ENCODE data around the gene COX8A. TPM values are rescaled to one million over a fixed set of nuclear protein-coding genes. Genes with fewer than 3 reads are reported as not detected.

The COX8A gene
- total RNA-seq, 2 donors from 2014 or later = 258 to 298 TPM

DNA sequence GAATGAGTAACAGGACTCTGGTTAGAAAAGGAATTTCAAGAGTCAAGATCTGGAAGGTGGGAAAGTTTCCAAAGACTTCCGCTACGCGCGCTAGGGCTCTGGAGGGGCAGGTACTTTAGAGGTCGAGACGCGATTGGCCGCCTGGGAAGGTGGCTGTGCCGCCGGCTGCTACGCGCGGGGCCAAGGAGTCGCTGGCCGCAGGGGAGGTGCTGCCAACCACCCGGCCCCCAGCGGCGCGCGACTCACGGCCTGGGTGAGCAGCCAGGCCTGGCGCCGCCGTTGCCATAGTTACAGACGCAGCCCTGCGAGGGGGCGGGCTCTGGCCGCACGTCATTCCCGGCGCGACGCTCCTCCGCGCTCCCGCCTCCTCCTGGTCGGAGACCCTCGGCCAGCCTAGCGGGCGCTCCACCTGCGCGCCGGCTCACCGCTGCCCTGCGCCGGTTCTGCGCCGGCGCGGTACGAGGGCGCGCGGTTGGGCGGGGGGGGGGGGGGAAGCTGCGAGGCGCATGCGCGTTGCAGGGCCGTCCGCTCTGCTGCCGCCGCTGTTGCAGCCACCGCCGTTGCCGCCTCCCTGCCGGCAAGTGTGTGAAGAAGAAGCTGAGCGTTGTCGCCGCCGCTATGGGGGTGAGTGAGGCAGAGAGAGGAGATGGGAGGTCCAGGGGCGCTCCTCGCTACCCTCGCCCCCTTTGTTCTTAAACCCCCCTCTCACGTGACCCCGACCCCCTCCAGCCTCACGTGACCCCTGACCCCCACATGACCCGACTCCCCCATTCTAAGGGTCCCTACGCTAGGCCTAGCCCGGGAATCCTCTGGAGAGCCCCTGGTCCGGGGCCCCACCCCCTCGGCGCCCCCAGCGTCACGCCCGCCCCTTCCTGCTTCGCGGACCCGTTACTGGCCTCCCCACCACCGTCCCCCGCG, 35.7 kb upstream of the COX8A start, which contains the start of gene NAA40:
Gene NAA40, plus strand, starts transcription at position 524 of the 918 bp plus-strand sequence. Its CDS starts 95 bp downstream, at position 619.
- Mint-ChIP-seq H3K27me3 (ENCODE audit: insufficient read depth) (no peaks in the 10 kb centered on the region), H3K4me1 (peaks cover 28% of the 10 kb centered on the region), H3K9me3 (peaks cover 1% of the 10 kb centered on the region), H3K27ac (peak within 1 kb of the TSS; percentile 95), H3K36me3 (ENCODE audit: low read depth) (peaks cover 6% of the 10 kb centered on the region), H3K4me3 (peak within 1 kb of the TSS; percentile 82)
- TF ChIP-seq, protein P1, sequence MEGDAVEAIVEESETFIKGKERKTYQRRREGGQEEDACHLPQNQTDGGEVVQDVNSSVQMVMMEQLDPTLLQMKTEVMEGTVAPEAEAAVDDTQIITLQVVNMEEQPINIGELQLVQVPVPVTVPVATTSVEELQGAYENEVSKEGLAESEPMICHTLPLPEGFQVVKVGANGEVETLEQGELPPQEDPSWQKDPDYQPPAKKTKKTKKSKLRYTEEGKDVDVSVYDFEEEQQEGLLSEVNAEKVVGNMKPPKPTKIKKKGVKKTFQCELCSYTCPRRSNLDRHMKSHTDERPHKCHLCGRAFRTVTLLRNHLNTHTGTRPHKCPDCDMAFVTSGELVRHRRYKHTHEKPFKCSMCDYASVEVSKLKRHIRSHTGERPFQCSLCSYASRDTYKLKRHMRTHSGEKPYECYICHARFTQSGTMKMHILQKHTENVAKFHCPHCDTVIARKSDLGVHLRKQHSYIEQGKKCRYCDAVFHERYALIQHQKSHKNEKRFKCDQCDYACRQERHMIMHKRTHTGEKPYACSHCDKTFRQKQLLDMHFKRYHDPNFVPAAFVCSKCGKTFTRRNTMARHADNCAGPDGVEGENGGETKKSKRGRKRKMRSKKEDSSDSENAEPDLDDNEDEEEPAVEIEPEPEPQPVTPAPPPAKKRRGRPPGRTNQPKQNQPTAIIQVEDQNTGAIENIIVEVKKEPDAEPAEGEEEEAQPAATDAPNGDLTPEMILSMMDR (conservative IDR thresholded peaks at IDR 0.05) = no peak
- H3K4me1 ChIP-seq (ENCODE audit: control insufficient read depth, insufficient read depth, low read length) = no peaks in the 10 kb centered on the region
- peaks cover 7% of the 10 kb centered on the region for H3K36me3 ChIP-seq (ENCODE audit: control insufficient read depth, insufficient read depth, low read length)
- H3K27me3 ChIP-seq (ENCODE audit: control insufficient read depth, insufficient read depth, low read length, poor library complexity, severe bottlenecking) = no peaks in the 10 kb centered on the region
- H3K9ac ChIP-seq (ENCODE audit: extremely low read depth, low read length, poor library complexity, severe bottlenecking) = peak within 1 kb of the TSS; percentile 72
- H3K4me3 ChIP-seq (ENCODE audit: low read length) = peak within 1 kb of the TSS; percentile 97
- peak; percentile 99 for DNase-seq
- H3K9me3 ChIP-seq (ENCODE audit: control insufficient read depth, low read length) = no peaks in the 10 kb centered on the region
- WGBS, 2 experiments (ENCODE audit: insufficient coverage in 1 of 2, insufficient read length in 1 of 2) = 0% methylated on average over 3 to 70 of the region's 92 CpGs
- peak within 1 kb of the TSS; percentile 80 for H3K27ac ChIP-seq (ENCODE audit: low read depth, low read length)

DNA sequence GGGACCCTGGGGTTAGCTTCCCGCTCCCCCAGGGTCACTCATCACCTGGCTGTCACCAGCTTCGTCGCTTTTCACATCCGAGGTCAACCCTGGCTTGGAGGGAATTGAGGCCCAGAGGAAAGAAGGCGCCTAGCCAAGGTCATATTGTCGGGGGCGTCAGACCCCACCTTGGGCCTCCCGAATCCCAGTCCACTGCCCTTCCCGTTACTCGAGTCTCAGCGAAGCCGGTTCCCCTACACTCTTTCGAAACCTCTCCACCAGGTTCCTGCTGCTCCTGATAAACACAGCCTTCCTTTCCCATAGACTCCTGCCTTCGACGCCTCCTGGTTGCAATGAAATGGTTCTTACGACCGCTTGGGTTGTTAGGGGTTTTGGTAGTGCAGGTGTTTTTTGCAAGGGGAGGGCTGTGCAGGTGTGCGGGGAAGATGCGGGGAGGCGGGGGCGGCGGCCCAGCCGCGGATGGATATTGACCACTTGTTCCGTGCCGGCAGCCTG, 35.0 kb upstream of the COX8A start:
- Histone ChIP-seq H3K27ac (ENCODE audit: low read depth, low read length) (peak overlapping the region; percentile 80), H3K36me3 (ENCODE audit: control insufficient read depth, insufficient read depth, low read length) (peaks cover 7% of the 10 kb centered on the region), H3K4me3 (ENCODE audit: low read length) (peak overlapping the region; percentile 95), H3K9me3 (ENCODE audit: control insufficient read depth, low read length) (no peaks in the 10 kb centered on the region), H3K27me3 (ENCODE audit: control insufficient read depth, insufficient read depth, low read length, poor library complexity, severe bottlenecking) (no peaks in the 10 kb centered on the region), H3K9ac (ENCODE audit: extremely low read depth, low read length, poor library complexity, severe bottlenecking) (peak overlapping the region; percentile 72), H3K4me1 (ENCODE audit: control insufficient read depth, insufficient read depth, low read length) (no peaks in the 10 kb centered on the region)
- Mint-ChIP-seq H3K9me3 (peaks cover under 1% of the 10 kb centered on the region), H3K36me3 (ENCODE audit: low read depth) (peaks cover 9% of the 10 kb centered on the region), H3K27ac (peak overlapping the region; percentile 95), H3K4me1 (peaks cover 34% of the 10 kb centered on the region), H3K27me3 (ENCODE audit: insufficient read depth) (no peaks in the 10 kb centered on the region), H3K4me3 (peak overlapping the region; percentile 82)
- WGBS, 2 experiments (ENCODE audit: insufficient coverage in 1 of 2, insufficient read length in 1 of 2) = 4 to 10% methylated on average over 14 to 26 of the region's 26 CpGs
- TF ChIP-seq, protein P1 (conservative IDR thresholded peaks at IDR 0.05) = no peak
- no peak for DNase-seq

DNA sequence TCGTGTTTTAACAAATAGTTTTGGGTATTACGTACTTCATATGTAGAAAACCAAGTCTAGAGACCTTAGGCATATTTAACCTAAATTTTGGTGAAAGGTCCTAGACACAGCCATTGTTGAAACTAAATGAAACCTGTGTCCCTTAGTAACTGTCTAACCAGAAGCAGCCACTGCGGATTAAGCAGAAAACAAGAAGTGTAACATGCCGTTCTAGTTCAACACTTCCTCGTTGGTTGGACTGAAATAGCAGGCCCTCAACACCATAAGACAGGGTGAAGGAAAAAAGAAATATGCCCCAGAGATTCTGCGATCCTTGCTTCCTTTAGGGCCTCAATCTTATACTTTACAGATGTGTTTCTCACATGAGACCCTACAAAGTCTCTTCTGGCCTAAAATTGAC, 33.6 kb upstream of the COX8A start:
- Mint-ChIP-seq H3K27me3 (ENCODE audit: insufficient read depth) (no peaks in the 10 kb centered on the region), H3K36me3 (ENCODE audit: low read depth) (peaks cover 9% of the 10 kb centered on the region), H3K9me3 (no peaks in the 10 kb centered on the region), H3K4me3 (peak overlapping the region; percentile 82), H3K27ac (no peak overlapping the region), H3K4me1 (peaks cover 36% of the 10 kb centered on the region)
- DNase-seq = no peak
- Histone ChIP-seq H3K27me3 (ENCODE audit: control insufficient read depth, insufficient read depth, low read length, poor library complexity, severe bottlenecking) (no peaks in the 10 kb centered on the region), H3K4me1 (ENCODE audit: control insufficient read depth, insufficient read depth, low read length) (peaks cover 7% of the 10 kb centered on the region), H3K36me3 (ENCODE audit: control insufficient read depth, insufficient read depth, low read length) (peaks cover 7% of the 10 kb centered on the region), H3K27ac (ENCODE audit: low read depth, low read length) (no peak overlapping the region), H3K9ac (ENCODE audit: extremely low read depth, low read length, poor library complexity, severe bottlenecking) (no peak overlapping the region), H3K4me3 (ENCODE audit: low read length) (no peak overlapping the region), H3K9me3 (ENCODE audit: control insufficient read depth, low read length) (no peaks in the 10 kb centered on the region)
- TF ChIP-seq, protein P1 (conservative IDR thresholded peaks at IDR 0.05) = no peak
- WGBS, 2 experiments (ENCODE audit: insufficient coverage in 1 of 2, insufficient read length in 1 of 2) = 93% methylated on average over 6 of the region's 6 CpGs

Measured in endodermal cell (in vitro differentiated cells).